ENCODE measurements around the gene CFAP298. TPM values are rescaled to one million over a fixed set of nuclear protein-coding genes. Genes with fewer than 3 reads are reported as not detected.

Gene CFAP298
- polyA plus RNA-seq, 3 donors = 18.7 to 28.7 (median 26.5) TPM

GRCh38 chr21:32608851-32609250, 3.3 kb downstream of the CFAP298 start:
- Mint-ChIP-seq H3K36me3 (peaks cover 48 to 50% of the 10 kb centered on the region in 2 donors), H3K9me3 (no peaks in the 10 kb centered on the region), H3K4me3 (no peak overlapping the region), H3K27ac (no peak overlapping the region), H3K4me1 (peaks cover 16% of the 10 kb centered on the region), H3K27me3 (ENCODE audit: low read depth in 3 of 3) (peaks cover 0 to 1% (median 0%) of the 10 kb centered on the region in 3 donors)
- Histone ChIP-seq H3K4me3 (replicated peaks in 1 of 3; ENCODE audit: low read depth in 2 of 3, low read length in 3 of 3) (no peak overlapping the region), H4K20me1 (ENCODE audit: insufficient read depth, low read length) (no peaks in the 10 kb centered on the region), H3K4me1 (ENCODE audit: control insufficient read depth in 1 of 2, insufficient read depth in 2 of 2, low read length in 2 of 2) (peaks cover 16 to 20% of the 10 kb centered on the region in 2 donors), H2AFZ (ENCODE audit: insufficient read depth, low read depth, low read length, poor library complexity, severe bottlenecking) (no peak overlapping the region), H3K36me3 (replicated peaks in 1 of 2; ENCODE audit: control insufficient read depth in 1 of 2, insufficient read depth in 2 of 2, low read length in 2 of 2) (peaks cover 40 to 61% of the 10 kb centered on the region in 2 donors), H3K9me3 (replicated peaks in 1 of 2; ENCODE audit: control insufficient read depth in 1 of 2, insufficient read depth in 1 of 2, low read length in 2 of 2) (no peaks in the 10 kb centered on the region), H3K27me3 (ENCODE audit: control insufficient read depth in 2 of 2, insufficient read depth in 2 of 2, low read length in 2 of 2) (no peaks in the 10 kb centered on the region), H3K4me2 (replicated peaks; ENCODE audit: extremely low read depth, low read length, poor library complexity, severe bottlenecking) (no peak overlapping the region), H3K9ac (ENCODE audit: insufficient read depth, low read length, poor library complexity, severe bottlenecking) (no peak overlapping the region), H3K79me2 (ENCODE audit: insufficient read depth, low read length) (peaks cover 21% of the 10 kb centered on the region), H3K27ac (ENCODE audit: low read depth in 1 of 2, low read length in 2 of 2) (no peak overlapping the region)
- no peak for DNase-seq
- no peak for TF ChIP-seq CTCF (IDR thresholded peaks at IDR 0.05)
- 96% methylated on average over 3 of the region's 5 CpGs for WGBS (ENCODE audit: insufficient coverage)
- intact Hi-C loops (cut with micrococcal nuclease) = loop anchor here (10.0 kb wide), 2 partner anchors 204 to 744 kb away; no protein-coding TSS in a partner anchor

DNA sequence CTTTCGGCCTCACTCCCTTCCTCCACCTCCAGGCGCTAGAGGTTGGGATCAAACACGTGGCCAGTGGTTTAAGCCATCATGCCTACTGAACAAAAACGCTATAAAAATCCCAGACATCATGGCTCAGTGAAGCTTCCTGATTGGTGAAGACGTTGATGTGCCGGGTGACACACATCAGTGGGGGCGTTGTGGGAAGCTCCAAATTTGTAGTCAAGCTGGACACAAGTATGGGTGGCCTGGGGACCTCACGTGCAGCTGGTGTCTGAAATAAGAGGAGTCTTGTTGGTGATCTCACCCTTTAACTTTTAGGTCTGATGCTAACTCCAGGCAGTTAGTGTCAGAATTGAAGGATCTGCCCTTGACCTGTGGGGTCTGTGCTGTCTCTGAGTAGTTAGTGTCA, 6.7 kb downstream of the CFAP298 start:
- Histone ChIP-seq H3K9me3 (replicated peaks in 1 of 2; ENCODE audit: control insufficient read depth in 1 of 2, insufficient read depth in 1 of 2, low read length in 2 of 2) (no peaks in the 10 kb centered on the region), H3K9ac (ENCODE audit: insufficient read depth, low read length, poor library complexity, severe bottlenecking) (no peak overlapping the region), H2AFZ (ENCODE audit: insufficient read depth, low read depth, low read length, poor library complexity, severe bottlenecking) (no peak overlapping the region), H4K20me1 (ENCODE audit: insufficient read depth, low read length) (peaks cover 3% of the 10 kb centered on the region), H3K79me2 (ENCODE audit: insufficient read depth, low read length) (peaks cover 7% of the 10 kb centered on the region), H3K27ac (ENCODE audit: low read depth in 1 of 2, low read length in 2 of 2) (no peak overlapping the region), H3K4me1 (ENCODE audit: control insufficient read depth in 1 of 2, insufficient read depth in 2 of 2, low read length in 2 of 2) (no peaks in the 10 kb centered on the region), H3K27me3 (ENCODE audit: control insufficient read depth in 2 of 2, insufficient read depth in 2 of 2, low read length in 2 of 2) (no peaks in the 10 kb centered on the region), H3K4me2 (replicated peaks; ENCODE audit: extremely low read depth, low read length, poor library complexity, severe bottlenecking) (no peak overlapping the region), H3K36me3 (replicated peaks in 1 of 2; ENCODE audit: control insufficient read depth in 1 of 2, insufficient read depth in 2 of 2, low read length in 2 of 2) (peaks cover 61 to 90% of the 10 kb centered on the region in 2 donors), H3K4me3 (replicated peaks in 1 of 3; ENCODE audit: low read depth in 2 of 3, low read length in 3 of 3) (no peak overlapping the region)
- no peak for TF ChIP-seq CTCF (IDR thresholded peaks at IDR 0.05)
- H3K27me3 Mint-ChIP-seq (ENCODE audit: low read depth in 3 of 3) = no peaks in the 10 kb centered on the region
- H3K27ac Mint-ChIP-seq = peak overlapping the region in 2 of 7 donors; percentile 7 to 64
- 100% methylated on average over 3 of the region's 8 CpGs for WGBS (ENCODE audit: insufficient coverage)
- H3K9me3 Mint-ChIP-seq = no peaks in the 10 kb centered on the region
- no peak for DNase-seq
- intact Hi-C loops (cut with micrococcal nuclease) = loop anchor here (10.0 kb wide), 2 partner anchors 201 to 741 kb away; no protein-coding TSS in a partner anchor
- H3K36me3 Mint-ChIP-seq = peaks cover 70 to 76% of the 10 kb centered on the region in 2 donors
- no peak overlapping the region for H3K4me3 Mint-ChIP-seq
- H3K4me1 Mint-ChIP-seq = no peaks in the 10 kb centered on the region

Measured in CD14-positive monocyte (primary cell).